Measurements from ENCODE around the gene ZER1. TPM values are rescaled to one million over a fixed set of nuclear protein-coding genes. Genes with fewer than 3 reads are reported as not detected.
A peak's percentile ranks its signal among the peaks of the same experiment; 100 is the strongest.

The ZER1 gene
- total and polyA plus RNA-seq, 2 of the 8 experiments (the other 6 are each of a cell fraction or from before 2014, with no cell fraction given) = 20.5 to 26.6 TPM

- peak; percentile 63 for TF ChIP-seq MAX (IDR thresholded peaks at IDR 0.05)
- no peak for TF ChIP-seq CTBP2 (IDR thresholded peaks at IDR 0.05; ENCODE audit: borderline replicate concordance, insufficient read depth, insufficient read length, low read length)
- TF ChIP-seq NRF1 (IDR thresholded peaks at IDR 0.05; ENCODE audit: low read depth, low read length) = peak; percentile 41
- 0 out of 2 replicates have a peak, but pooled peaks have one; percentile 5 for TF ChIP-seq GTF2F1 (IDR thresholded peaks at IDR 0.05; ENCODE audit: borderline replicate concordance, low read depth, low read length)
- TF ChIP-seq SIRT6 (IDR thresholded peaks at IDR 0.05; ENCODE audit: low read length) = no peak
- peak; percentile 33; the same call in 1 of the 2 replicates for TF ChIP-seq CREB1 (IDR thresholded peaks at IDR 0.05)
- TF ChIP-seq SP2 (IDR thresholded peaks at IDR 0.05; ENCODE audit: low read length) = no peak
- TF ChIP-seq SP1 (IDR thresholded peaks at IDR 0.05; ENCODE audit: low read depth, low read length) = no peak
- no peak for TF ChIP-seq NANOG (IDR thresholded peaks at IDR 0.05; ENCODE audit: insufficient read depth, low read depth, low read length, poor library complexity, severe bottlenecking)
- no peak for TF ChIP-seq GABPA (IDR thresholded peaks at IDR 0.05; ENCODE audit: borderline replicate concordance, insufficient read depth, low read length)
- no peak for TF ChIP-seq ATF3 (IDR thresholded peaks at IDR 0.05; ENCODE audit: insufficient read depth, low read depth, low read length)
- TF ChIP-seq TAF1 (IDR thresholded peaks at IDR 0.05; ENCODE audit: low read depth, low read length) = peak; percentile 81
- no peak for TF ChIP-seq BACH1 (IDR thresholded peaks at IDR 0.05; ENCODE audit: low read length)
- TF ChIP-seq KDM1A (IDR thresholded peaks at IDR 0.05; ENCODE audit: borderline replicate concordance, low read length) = no peak
- no peak for TF ChIP-seq RXRA (IDR thresholded peaks at IDR 0.05; ENCODE audit: insufficient read depth, low read depth, low read length)
- TF ChIP-seq ZNF274 (IDR thresholded peaks at IDR 0.05; ENCODE audit: borderline replicate concordance, extremely low read depth, low read length) = no peak
- no peak for TF ChIP-seq CHD2 (IDR thresholded peaks at IDR 0.05; ENCODE audit: low read length)
- 0 out of 2 replicates have a peak, but pooled peaks have one; percentile 60 for TF ChIP-seq RBBP5 (IDR thresholded peaks at IDR 0.05; ENCODE audit: borderline replicate concordance, low read depth, low read length)
- TF ChIP-seq ATF2 (IDR thresholded peaks at IDR 0.05; ENCODE audit: low read length) = no peak
- TF ChIP-seq SIX5 (IDR thresholded peaks at IDR 0.05; ENCODE audit: low read depth, low read length) = no peak
- TF ChIP-seq CHD1 (IDR thresholded peaks at IDR 0.05; ENCODE audit: low read depth, low read length) = no peak
- peak; percentile 84 to 91 for TF ChIP-seq POLR2A (IDR thresholded peaks at IDR 0.05; ENCODE audit: control extremely low read depth in 1 of 2, low read depth in 2 of 2, low read length in 2 of 2)
- TF ChIP-seq KDM5A (IDR thresholded peaks at IDR 0.05; ENCODE audit: low read length) = no peak
Observed at GRCh38 chr9:128688501-128689292, 83.0 kb downstream of the ZER1 start, which contains the start of gene SET (continued).
